ENCODE measurements around the gene C19orf12. TPM values are rescaled to one million over a fixed set of nuclear protein-coding genes. Genes with fewer than 3 reads are reported as not detected.

C19orf12 gene
- total RNA-seq, 1 donor from 2014 or later: 66.7 TPM

GRCh38 chr19:29724102-29724641 lies 9.1 kb upstream of the C19orf12 start:
- H3K9me3 Mint-ChIP-seq (ENCODE audit: unreplicated experiment): no peaks in the 10 kb centered on the region
- H3K27ac Mint-ChIP-seq (ENCODE audit: unreplicated experiment): no peak overlapping the region
- TF ChIP-seq CTCF (IDR thresholded peaks at IDR 0.05; ENCODE audit: partially characterized antibody, unreplicated experiment): no peak
- no peaks in the 10 kb centered on the region for H3K27me3 Mint-ChIP-seq (ENCODE audit: unreplicated experiment)
- H3K36me3 Mint-ChIP-seq (ENCODE audit: unreplicated experiment): no peaks in the 10 kb centered on the region
- H3K4me1 Mint-ChIP-seq (ENCODE audit: low read depth, unreplicated experiment): no peaks in the 10 kb centered on the region
- DNase-seq: peak; percentile 56
- H3K4me3 Mint-ChIP-seq (ENCODE audit: unreplicated experiment): peak overlapping the region; percentile 65

- no peak for TF ChIP-seq CTCF (IDR thresholded peaks at IDR 0.05; ENCODE audit: partially characterized antibody, unreplicated experiment)
- Mint-ChIP-seq H3K27ac (ENCODE audit: unreplicated experiment) (no peak overlapping the region), H3K9me3 (ENCODE audit: unreplicated experiment) (no peaks in the 10 kb centered on the region), H3K4me1 (ENCODE audit: low read depth, unreplicated experiment) (peaks cover 20% of the 10 kb centered on the region), H3K4me3 (ENCODE audit: unreplicated experiment) (no peak overlapping the region), H3K27me3 (ENCODE audit: unreplicated experiment) (peaks cover 5% of the 10 kb centered on the region), H3K36me3 (ENCODE audit: unreplicated experiment) (no peaks in the 10 kb centered on the region)
- no peak for DNase-seq
These were observed 2.0 kb upstream of the C19orf12 start for GRCh38 chr19:29717051-29717450.

- no peak for TF ChIP-seq CTCF (IDR thresholded peaks at IDR 0.05; ENCODE audit: partially characterized antibody, unreplicated experiment)
- Mint-ChIP-seq H3K27me3 (ENCODE audit: unreplicated experiment) (peaks cover 5% of the 10 kb centered on the region), H3K36me3 (ENCODE audit: unreplicated experiment) (no peaks in the 10 kb centered on the region), H3K4me1 (ENCODE audit: low read depth, unreplicated experiment) (peaks cover 24% of the 10 kb centered on the region), H3K27ac (ENCODE audit: unreplicated experiment) (peak overlapping the region; percentile 89), H3K9me3 (ENCODE audit: unreplicated experiment) (no peaks in the 10 kb centered on the region), H3K4me3 (ENCODE audit: unreplicated experiment) (peak overlapping the region; percentile 90)
- no peak for DNase-seq
These were observed 880 bp upstream of the C19orf12 start for GRCh38 chr19:29715701-29716581.

- H3K4me3 Mint-ChIP-seq (ENCODE audit: unreplicated experiment): peak overlapping the region; percentile 85
- H3K9me3 Mint-ChIP-seq (ENCODE audit: unreplicated experiment): no peaks in the 10 kb centered on the region
- H3K27me3 Mint-ChIP-seq (ENCODE audit: unreplicated experiment): peaks cover 5% of the 10 kb centered on the region
- H3K27ac Mint-ChIP-seq (ENCODE audit: unreplicated experiment): peak overlapping the region; percentile 4
- no peak for DNase-seq
- peaks cover 24% of the 10 kb centered on the region for H3K4me1 Mint-ChIP-seq (ENCODE audit: low read depth, unreplicated experiment)
- no peaks in the 10 kb centered on the region for H3K36me3 Mint-ChIP-seq (ENCODE audit: unreplicated experiment)
- no peak for TF ChIP-seq CTCF (IDR thresholded peaks at IDR 0.05; ENCODE audit: partially characterized antibody, unreplicated experiment)
These were observed 599 bp downstream of the C19orf12 start for GRCh38 chr19:29714371-29714952.
